ENCODE results near the gene SAMD4A.

DNA sequence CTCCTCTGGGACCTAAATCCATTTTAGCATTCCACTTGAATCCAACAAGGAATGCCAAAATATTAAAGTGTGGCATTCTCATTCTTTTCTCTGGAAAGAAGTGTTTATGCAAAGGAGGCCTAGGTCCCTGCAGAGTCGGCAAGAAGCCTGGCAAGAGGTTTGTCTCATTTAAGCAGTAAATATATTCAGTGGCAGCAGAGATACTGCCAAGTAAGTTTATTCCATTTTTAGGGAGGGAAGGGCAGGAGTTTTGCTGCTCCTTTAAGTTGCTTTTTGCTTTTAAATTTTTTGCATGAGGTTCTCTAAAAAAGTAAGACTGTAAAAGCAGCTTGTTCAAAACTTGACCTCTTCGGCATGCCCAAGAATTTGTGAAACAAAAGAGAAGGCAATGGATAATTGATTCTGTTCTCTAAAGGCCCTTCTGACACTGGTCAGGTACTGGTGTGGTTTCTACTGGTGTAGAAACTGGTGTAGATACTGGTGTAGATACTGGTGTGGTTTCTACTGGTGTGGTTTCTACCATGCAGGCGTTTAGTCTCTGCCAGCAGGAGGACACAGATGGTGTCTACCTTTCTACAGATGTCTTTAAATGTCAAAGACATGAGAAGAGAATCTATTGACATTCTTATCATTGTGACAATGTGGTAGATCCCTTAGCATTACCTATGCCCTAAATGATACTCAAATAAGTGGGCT is 107.3 kb downstream of the SAMD4A start:
- no peak for TF ChIP-seq EZH2 (IDR thresholded peaks at IDR 0.05; ENCODE audit: insufficient read depth, poor library complexity, severe bottlenecking)
- TF ChIP-seq EZH2phosphoT487 (IDR thresholded peaks at IDR 0.05; ENCODE audit: insufficient read depth, low read depth) = no peak
